Femur (tissue), 1 donor: ENCODE results near the gene ZDHHC5.
"Not testable (repeated sequence)": the region's sequence is repeated elsewhere in the genome, so short reads cannot be mapped to it uniquely, and the experiment has no call there.

Experiments used
- DNase-seq: peaks from one replicate; pipeline ENCODE4 v3.0.0-alpha.2; 2017

The ZDHHC5 gene

DNA sequence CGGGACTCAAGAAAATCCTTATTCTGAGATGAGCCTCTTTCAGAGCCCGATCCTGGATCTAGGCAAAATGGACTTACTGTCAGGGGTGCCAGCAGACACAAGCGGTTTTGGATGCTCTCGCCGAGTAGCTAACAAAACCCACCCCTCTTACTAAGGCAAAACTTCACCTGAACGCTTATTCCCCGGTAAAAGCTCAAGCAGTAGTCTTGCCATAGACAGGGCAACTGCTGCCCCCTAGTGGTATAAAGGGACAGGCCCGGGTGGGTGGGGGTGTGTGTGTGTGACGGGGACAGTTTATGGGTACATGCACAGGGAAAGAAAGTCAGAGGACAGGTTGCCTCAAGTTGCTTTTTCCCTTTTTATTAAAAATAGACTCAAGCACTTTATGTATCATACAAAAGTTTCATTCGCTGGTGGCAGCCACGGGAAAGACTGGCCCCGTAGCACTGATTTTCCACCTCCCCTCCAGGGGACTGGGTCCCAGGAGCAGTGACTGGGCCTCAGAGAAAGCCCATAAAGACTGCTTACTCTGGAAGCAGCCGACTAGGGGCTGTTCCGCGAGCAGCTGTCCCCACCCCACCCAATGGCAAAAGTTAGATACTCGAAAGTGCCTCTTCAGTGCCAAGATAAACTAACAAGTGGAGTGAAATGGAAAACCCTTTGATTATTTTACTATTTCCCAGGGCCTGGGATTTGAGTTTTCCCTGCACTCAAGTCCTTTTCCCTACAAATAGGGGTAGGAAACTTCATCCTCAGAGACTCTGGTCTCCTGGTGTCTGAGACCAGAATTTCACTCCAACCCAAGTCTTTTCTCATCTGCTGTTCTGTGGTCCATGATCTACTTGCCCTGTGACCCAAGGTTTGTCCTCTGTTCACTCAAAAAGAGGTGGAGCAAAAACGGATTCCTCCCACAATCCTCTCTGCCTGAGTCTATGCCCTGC lies 22.9 kb upstream of the ZDHHC5 start:
- peak; percentile 86 for DNase-seq

DNA sequence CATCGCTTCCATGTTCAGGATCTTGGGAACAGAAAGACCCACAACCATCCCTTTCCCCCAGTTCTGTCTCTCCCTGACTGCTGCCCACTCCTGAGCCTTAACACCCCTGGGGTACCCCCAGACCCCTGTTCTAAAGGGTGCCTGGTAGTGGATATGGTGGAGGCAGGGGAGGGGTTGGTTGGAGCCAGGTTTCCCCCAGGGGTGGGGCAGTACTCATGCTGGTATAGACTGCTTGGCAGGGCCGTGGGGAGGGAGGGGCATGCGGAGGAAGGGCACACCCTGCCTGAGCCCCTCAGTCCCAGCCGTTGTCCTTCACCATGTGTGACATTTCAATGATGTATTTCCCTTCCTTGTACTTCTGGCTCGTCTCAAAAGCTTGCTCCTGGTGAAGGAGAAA lies 22.2 kb upstream of the ZDHHC5 start:
- peak; percentile 36 for DNase-seq

GRCh38 chr11:57646194-57646798 lies 21.6 kb upstream of the ZDHHC5 start:
- peak; percentile 33 for DNase-seq

DNA sequence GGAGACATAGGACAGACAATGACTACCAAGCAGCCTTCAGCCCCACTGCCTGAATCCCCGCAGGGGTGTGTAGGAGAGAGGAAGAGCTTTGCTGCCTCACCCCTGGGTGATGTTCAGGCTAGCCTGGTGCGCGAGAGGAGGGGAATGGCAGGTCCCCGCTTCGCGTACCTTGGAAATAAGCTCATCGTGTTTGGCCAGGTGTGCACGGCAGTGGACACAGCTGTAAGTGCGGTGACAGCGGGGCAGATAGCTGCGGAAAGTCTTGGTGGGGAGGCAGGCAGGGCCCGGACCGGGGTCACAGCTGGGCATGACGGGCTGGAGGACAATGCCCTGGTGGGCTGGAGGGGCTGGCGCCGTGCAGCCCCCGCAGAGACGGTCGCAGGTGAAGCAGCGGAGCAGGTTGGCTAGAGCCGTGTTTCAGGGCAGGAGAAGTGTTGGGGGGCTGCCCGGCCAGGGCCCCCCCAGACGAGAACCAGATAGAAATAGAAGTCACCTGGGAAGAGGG lies 21.1 kb upstream of the ZDHHC5 start:
- DNase-seq: peak; percentile 34

DNA sequence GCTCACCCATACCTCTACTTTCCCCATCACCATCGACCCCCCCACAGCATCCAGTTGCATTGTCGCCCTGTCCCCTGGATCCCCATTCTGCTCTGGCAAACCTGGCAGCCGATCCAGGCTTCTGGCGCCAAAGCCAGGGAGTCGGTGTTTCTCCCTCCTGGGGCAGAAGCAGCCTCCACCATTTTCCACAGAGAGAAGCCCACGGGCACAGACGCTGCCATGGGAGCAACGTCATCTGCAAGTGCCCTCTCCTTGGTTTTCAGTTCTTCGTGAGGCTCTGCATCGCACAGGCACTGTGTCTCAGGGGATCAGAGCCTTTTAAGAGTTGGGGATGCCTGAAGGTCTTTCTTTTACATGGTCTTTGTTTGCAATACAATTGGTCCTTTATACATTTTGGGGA lies 20.5 kb upstream of the ZDHHC5 start:
- peak; percentile 41 for DNase-seq

DNA sequence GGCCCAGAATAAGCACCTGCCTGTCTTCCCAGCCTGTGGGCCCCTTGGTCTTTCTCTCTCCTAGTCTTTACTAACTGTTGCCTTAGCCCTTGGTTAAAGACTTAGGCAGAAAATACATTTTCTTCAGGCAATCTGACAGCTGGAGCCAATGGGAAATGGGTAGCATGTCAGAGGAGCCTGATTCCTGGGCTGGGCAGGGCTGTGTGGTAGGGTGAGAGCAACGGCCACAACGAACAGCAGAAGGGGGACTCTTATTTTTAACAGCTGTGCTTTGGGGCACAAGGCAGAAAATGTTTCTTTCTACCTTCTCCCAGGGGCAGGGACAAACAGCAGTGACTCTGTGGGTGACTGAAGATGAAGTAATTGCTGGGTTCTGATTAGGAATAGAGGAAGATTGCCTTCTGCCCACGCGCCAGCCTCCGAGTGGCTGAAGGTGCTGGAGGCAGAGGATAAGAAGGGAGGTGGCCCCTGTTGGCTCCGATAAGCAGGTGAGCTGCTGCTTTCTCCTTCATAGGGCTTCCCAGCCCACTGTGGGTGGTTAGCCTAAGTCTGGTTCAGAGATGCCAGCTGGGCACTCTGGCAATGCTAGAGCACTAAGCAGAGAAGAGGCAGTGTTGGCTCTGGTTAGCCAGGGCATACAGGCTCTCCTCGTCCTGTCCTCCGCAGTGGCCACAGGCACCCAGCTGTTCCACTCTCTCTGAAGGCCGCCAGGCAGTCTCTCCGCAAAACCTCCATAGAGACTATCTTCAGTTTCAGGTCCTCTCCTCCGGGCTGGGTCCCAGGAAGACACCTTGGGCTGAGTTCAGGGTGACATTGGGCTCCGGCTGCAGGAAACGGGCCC lies 19.7 kb upstream of the ZDHHC5 start:
- DNase-seq: peak; percentile 57

GRCh38 chr11:57648801-57649735 lies 18.8 kb upstream of the ZDHHC5 start:
- DNase-seq: peak; percentile 47

DNA sequence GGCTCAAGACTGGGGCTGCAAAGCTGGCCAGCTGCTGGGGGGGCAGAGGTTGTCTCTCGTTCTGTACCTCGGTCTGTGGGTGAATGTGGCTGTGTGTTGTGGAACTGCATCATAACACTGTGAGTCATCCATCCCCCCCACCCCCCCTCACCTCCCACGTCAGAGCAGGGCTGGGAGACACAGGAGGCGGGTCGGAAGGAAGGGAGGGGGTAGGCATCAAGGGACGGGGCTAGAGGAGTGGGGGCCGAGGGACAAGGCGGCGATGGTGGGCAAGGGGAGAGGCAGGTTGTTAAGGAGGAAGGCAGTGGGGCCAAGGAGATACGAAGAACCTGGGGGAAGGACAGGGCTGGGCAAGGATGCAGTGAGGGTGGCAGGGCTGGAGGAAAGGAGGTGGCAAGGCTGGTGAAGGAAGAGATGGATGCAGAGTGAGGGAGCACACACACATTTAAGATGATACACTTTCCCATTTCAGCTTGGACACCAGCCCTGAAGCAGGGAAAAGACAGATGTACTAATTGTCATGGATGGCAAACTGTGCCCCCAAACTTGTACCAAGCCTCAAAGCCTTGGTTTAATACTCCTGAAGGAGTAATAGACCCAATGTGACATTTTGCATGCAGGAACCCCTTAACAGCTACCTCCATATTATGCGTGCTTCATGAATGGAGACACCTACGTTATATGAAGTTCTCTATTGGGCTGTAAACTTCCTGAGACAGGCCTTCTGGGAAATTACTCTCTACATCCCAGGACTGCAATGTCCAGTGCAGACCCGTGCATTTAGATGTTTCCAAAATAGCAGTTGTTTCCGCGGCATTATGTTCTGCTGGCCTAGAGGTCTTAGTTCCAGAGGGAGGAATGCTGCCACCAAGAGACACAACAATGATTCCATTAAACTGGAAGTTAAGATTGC lies 17.8 kb upstream of the ZDHHC5 start, which contains the start of gene YPEL4:
TSS of gene YPEL4 (minus strand) at position 87 of the 913 bp plus-strand sequence. CDS start 2,805 bp downstream, outside the sequence.
- peak; percentile 88 for DNase-seq

GRCh38 chr11:57650739-57651090 lies 17.2 kb upstream of the ZDHHC5 start:
- no peak for DNase-seq

- no peak for DNase-seq
Observed at GRCh38 chr11:57651408-57651807, 16.5 kb upstream of the ZDHHC5 start.

DNA sequence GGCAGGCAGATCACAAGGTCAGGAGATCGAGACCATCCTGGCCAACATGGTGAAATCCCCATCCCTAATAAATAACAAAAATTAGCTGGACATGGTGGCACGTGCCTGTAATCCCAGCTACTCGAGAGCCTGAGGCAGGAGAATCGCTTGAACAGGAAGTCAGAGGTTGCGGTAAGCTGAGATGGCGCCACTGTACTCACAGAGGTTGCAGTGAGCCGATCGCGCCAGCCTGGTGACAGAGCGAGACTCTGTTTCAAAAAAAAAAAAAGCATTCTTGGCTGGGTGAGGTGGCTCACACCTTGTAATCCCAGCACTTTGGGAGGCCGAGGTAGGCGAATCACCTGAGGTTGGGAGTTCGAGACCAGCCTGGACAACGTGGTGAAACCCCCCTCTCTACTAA lies 15.7 kb upstream of the ZDHHC5 start:
- not testable (repeated sequence) for DNase-seq

GRCh38 chr11:57652662-57653061 lies 15.3 kb upstream of the ZDHHC5 start:
- no peak for DNase-seq

DNA sequence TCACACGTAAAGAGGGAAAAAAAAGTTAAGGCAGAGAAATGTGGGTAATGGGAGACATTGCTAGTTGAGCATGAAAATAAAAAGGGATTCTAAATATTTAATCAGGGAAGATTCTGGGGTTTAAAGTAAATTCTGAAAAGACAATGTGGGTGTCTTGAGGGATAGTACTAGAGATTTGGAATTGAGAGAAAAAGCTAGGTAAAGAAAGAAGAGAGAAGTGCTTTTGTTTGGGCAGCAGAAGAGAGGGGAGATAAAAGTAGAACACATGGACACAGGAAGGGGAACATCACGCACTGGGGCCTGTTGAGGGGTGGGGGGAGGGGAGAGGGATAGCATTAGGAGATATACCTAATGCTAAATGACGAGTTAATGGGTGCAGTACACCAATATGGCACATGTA lies 14.8 kb upstream of the ZDHHC5 start:
- DNase-seq: no peak

DNA sequence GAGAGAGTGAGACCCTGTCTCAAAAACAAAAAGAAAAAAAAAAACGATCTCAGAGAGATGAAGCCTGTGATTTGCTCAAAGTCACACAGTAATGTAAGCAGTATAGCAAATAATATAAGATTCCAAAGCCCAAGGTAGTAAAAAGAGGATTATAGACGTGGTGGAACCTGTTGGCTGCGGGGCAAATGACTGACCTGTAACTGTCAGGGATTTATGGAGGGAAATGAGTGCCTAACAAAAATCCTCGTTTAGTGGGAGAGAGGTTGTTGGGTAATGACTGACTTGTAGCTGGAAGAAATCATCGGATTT lies 11.1 kb upstream of the ZDHHC5 start:
- DNase-seq: no peak

GRCh38 chr11:57657194-57658022 lies 10.5 kb upstream of the ZDHHC5 start, which contains the start of gene CLP1:
TSS of gene CLP1 (plus strand) at chr11:57657762. CDS start at chr11:57659477, 1,715 bp downstream.
- DNase-seq: peak; percentile 100

GRCh38 chr11:57658023-57658361 lies 9.9 kb upstream of the ZDHHC5 start:
- DNase-seq: no peak

DNA sequence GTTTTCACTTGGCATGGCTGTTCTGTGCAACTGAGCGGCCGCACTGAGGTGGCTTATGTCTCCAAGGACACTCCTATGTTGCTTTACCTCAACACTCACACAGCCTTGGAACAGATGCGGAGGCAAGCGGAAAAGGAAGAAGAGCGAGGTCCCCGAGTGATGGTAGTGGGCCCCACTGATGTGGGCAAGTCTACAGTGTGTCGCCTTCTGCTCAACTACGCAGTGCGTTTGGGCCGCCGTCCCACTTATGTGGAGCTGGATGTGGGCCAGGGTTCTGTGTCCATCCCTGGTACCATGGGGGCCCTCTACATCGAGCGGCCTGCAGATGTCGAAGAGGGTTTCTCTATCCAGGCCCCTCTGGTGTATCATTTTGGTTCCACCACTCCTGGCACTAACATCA lies 8.2 kb upstream of the ZDHHC5 start:
- DNase-seq: no peak

- DNase-seq: no peak
Observed at GRCh38 chr11:57662893-57663292, 5.0 kb upstream of the ZDHHC5 start.

DNA sequence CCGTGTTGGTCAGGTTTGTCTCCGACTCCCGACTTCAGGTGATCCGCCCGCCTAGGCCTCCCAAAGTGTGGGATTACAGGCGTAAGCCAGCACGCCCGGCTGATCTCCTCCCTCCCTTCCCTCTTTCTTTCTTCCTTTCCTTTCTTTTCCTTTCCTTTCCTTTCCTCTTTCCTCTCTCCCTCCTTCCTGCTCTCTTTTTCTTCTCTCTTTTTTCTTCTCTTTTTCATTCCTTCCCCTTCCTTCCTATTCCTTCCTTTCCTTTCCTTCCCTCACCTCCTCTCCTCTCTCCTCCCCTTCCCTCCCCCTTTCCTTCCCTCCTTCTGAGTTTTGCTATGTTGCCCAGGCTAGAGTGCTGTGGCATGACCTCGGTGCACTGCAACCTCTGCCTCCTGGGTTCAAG lies 3.9 kb upstream of the ZDHHC5 start:
- no peak for DNase-seq

GRCh38 chr11:57667117-57667735 lies 688 bp upstream of the ZDHHC5 start:
- DNase-seq: peak; percentile 98
